ENCODE measurements around the gene CCDC14.

The CCDC14 gene

DNA sequence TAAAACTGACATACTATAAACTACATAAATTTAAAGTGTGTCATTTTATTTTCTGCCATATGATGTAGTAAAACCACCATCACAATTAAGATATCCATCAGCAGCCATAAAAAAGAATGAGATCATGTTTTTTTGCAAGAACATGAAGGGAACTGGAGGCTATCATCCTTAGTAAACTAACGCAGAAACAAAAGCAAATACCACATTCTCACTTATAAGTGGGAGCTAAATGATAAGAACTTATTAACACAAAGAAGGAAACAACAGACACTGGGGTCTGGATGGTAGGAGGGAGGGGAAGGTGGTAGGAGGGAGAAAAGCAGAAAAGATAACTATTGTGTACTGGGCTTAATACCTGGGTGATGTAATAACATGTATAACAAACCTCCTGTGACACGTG lies 24.6 kb downstream of the CCDC14 start:
- H3K9me3 ChIP-seq (ENCODE audit: control insufficient read depth, insufficient read depth, low read length): no peaks in the 10 kb centered on the region
- no peak overlapping the region for H3K4me3 ChIP-seq (ENCODE audit: low read length)
- no peak overlapping the region for H3K4me2 ChIP-seq (ENCODE audit: low read length)
- H4K20me1 ChIP-seq (ENCODE audit: control insufficient read depth, insufficient read depth, low read depth, low read length): no peaks in the 10 kb centered on the region
- no peaks in the 10 kb centered on the region for H3K27me3 ChIP-seq (ENCODE audit: control insufficient read depth, low read length)
- no peaks in the 10 kb centered on the region for H3K9me2 ChIP-seq (replicated peaks; ENCODE audit: control insufficient read depth, low read length)
- H3F3A ChIP-seq (ENCODE audit: control insufficient read depth, insufficient read depth): no peaks in the 10 kb centered on the region
- TF ChIP-seq, protein P1, sequence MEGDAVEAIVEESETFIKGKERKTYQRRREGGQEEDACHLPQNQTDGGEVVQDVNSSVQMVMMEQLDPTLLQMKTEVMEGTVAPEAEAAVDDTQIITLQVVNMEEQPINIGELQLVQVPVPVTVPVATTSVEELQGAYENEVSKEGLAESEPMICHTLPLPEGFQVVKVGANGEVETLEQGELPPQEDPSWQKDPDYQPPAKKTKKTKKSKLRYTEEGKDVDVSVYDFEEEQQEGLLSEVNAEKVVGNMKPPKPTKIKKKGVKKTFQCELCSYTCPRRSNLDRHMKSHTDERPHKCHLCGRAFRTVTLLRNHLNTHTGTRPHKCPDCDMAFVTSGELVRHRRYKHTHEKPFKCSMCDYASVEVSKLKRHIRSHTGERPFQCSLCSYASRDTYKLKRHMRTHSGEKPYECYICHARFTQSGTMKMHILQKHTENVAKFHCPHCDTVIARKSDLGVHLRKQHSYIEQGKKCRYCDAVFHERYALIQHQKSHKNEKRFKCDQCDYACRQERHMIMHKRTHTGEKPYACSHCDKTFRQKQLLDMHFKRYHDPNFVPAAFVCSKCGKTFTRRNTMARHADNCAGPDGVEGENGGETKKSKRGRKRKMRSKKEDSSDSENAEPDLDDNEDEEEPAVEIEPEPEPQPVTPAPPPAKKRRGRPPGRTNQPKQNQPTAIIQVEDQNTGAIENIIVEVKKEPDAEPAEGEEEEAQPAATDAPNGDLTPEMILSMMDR (IDR thresholded peaks at IDR 0.05; ENCODE audit: low read depth, low read length, poor library complexity, severe bottlenecking): no peak
- no peaks in the 10 kb centered on the region for H3K79me2 ChIP-seq (ENCODE audit: control insufficient read depth, low read length)
- H3K36me3 ChIP-seq (ENCODE audit: control insufficient read depth, low read length): peaks cover 38% of the 10 kb centered on the region
- no peak overlapping the region for H3K27ac ChIP-seq (ENCODE audit: low read depth, low read length)
- H3K4me1 ChIP-seq (ENCODE audit: control insufficient read depth, low read length): no peaks in the 10 kb centered on the region

- Histone ChIP-seq H3K4me2 (ENCODE audit: low read length) (no peak overlapping the region), H3K27me3 (ENCODE audit: control insufficient read depth, low read length) (no peaks in the 10 kb centered on the region), H4K20me1 (ENCODE audit: control insufficient read depth, insufficient read depth, low read depth, low read length) (no peaks in the 10 kb centered on the region), H3K9me2 (replicated peaks; ENCODE audit: control insufficient read depth, low read length) (no peaks in the 10 kb centered on the region), H3K4me3 (ENCODE audit: low read length) (no peak overlapping the region), H3K27ac (ENCODE audit: low read depth, low read length) (no peak overlapping the region), H3K4me1 (ENCODE audit: control insufficient read depth, low read length) (no peaks in the 10 kb centered on the region), H3K79me2 (ENCODE audit: control insufficient read depth, low read length) (no peaks in the 10 kb centered on the region), H3K9me3 (ENCODE audit: control insufficient read depth, insufficient read depth, low read length) (no peaks in the 10 kb centered on the region), H3K36me3 (ENCODE audit: control insufficient read depth, low read length) (peaks cover 39% of the 10 kb centered on the region), H3F3A (ENCODE audit: control insufficient read depth, insufficient read depth) (peaks cover 3% of the 10 kb centered on the region; the same call in 1 of the 2 replicates)
- TF ChIP-seq, protein P1 (IDR thresholded peaks at IDR 0.05; ENCODE audit: low read depth, low read length, poor library complexity, severe bottlenecking): no peak
- TF ChIP-seq EZH2phosphoT487 (IDR thresholded peaks at IDR 0.05; ENCODE audit: borderline replicate concordance, low read length): no peak
These were observed 25.2 kb downstream of the CCDC14 start for GRCh38 chr3:123935830-123936229.

GRCh38 chr3:123934250-123934649 lies 26.8 kb downstream of the CCDC14 start:
- no peaks in the 10 kb centered on the region for H3K9me2 ChIP-seq (replicated peaks; ENCODE audit: control insufficient read depth, low read length)
- no peaks in the 10 kb centered on the region for H3K4me1 ChIP-seq (ENCODE audit: control insufficient read depth, low read length)
- no peak overlapping the region for H3K4me2 ChIP-seq (ENCODE audit: low read length)
- TF ChIP-seq EZH2phosphoT487 (IDR thresholded peaks at IDR 0.05; ENCODE audit: borderline replicate concordance, low read length): no peak
- TF ChIP-seq, protein P1 (IDR thresholded peaks at IDR 0.05; ENCODE audit: low read depth, low read length, poor library complexity, severe bottlenecking): no peak
- no peaks in the 10 kb centered on the region for H3K9me3 ChIP-seq (ENCODE audit: control insufficient read depth, insufficient read depth, low read length)
- H3K27me3 ChIP-seq (ENCODE audit: control insufficient read depth, low read length): no peaks in the 10 kb centered on the region
- peaks cover 3% of the 10 kb centered on the region; the same call in 1 of the 2 replicates for H3F3A ChIP-seq (ENCODE audit: control insufficient read depth, insufficient read depth)
- H3K27ac ChIP-seq (ENCODE audit: low read depth, low read length): no peak overlapping the region
- peaks cover 38% of the 10 kb centered on the region for H3K36me3 ChIP-seq (ENCODE audit: control insufficient read depth, low read length)
- no peaks in the 10 kb centered on the region for H4K20me1 ChIP-seq (ENCODE audit: control insufficient read depth, insufficient read depth, low read depth, low read length)
- H3K79me2 ChIP-seq (ENCODE audit: control insufficient read depth, low read length): no peaks in the 10 kb centered on the region
- no peak overlapping the region for H3K4me3 ChIP-seq (ENCODE audit: low read length)

- Histone ChIP-seq H3K4me3 (ENCODE audit: low read length) (no peak overlapping the region), H3K9me2 (replicated peaks; ENCODE audit: control insufficient read depth, low read length) (no peaks in the 10 kb centered on the region), H3K27ac (ENCODE audit: low read depth, low read length) (no peak overlapping the region), H3K4me1 (ENCODE audit: control insufficient read depth, low read length) (no peaks in the 10 kb centered on the region), H3K27me3 (ENCODE audit: control insufficient read depth, low read length) (no peaks in the 10 kb centered on the region), H4K20me1 (ENCODE audit: control insufficient read depth, insufficient read depth, low read depth, low read length) (no peaks in the 10 kb centered on the region), H3F3A (ENCODE audit: control insufficient read depth, insufficient read depth) (peaks cover 3% of the 10 kb centered on the region; the same call in 1 of the 2 replicates), H3K79me2 (ENCODE audit: control insufficient read depth, low read length) (no peaks in the 10 kb centered on the region), H3K4me2 (ENCODE audit: low read length) (no peak overlapping the region), H3K36me3 (ENCODE audit: control insufficient read depth, low read length) (peaks cover 45% of the 10 kb centered on the region), H3K9me3 (ENCODE audit: control insufficient read depth, insufficient read depth, low read length) (no peaks in the 10 kb centered on the region)
- no peak for TF ChIP-seq EZH2phosphoT487 (IDR thresholded peaks at IDR 0.05; ENCODE audit: borderline replicate concordance, low read length)
- TF ChIP-seq, protein P1 (IDR thresholded peaks at IDR 0.05; ENCODE audit: low read depth, low read length, poor library complexity, severe bottlenecking): no peak
These were observed 30.6 kb downstream of the CCDC14 start for GRCh38 chr3:123930445-123930844.

All from DOHH2 (cell line).